Measurements from ENCODE around the gene NR2F2.

Gene NR2F2

DNA sequence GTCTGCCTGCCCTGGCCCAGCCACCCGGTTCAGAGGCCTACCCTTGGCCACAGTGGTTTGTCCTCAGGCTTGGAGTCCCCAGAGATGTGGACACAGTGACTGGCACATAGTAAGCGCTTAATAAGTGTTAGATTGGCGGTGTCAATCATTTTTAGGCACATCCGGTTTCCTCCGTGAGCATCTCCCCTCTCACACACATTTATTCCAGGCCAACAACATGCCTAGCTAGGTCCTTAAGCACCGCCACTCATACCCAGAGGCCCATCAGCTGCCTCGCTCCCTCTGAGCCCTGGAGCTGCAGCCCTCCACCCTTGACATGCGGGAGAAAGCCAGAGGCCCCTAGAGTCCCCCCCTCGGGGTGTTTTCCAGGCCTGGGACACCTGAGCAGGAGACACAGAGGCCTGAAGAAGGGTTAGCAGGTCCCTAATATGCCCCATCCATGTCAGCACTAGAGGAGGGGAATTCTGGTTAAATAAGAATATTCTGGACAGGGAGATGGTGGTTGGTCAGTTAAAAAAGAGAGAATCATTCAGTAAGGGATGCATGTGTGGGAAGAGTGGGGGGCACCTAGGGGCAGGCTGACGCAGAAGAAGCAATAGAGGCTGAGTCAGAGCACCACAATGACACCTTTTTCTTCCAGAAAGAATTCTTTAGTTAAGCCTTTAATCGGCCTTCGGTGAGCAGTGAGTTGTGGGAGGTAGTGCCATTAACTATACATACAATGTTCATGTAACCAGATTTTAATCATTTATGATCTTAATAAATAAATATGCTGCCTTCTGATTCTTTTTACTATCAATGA lies 22.3 kb downstream of the NR2F2 start:
- DNase-seq (ENCODE audit: low read depth) = no peak
- H3K9ac ChIP-seq (ENCODE audit: low read length) = peak overlapping the region; percentile 92
- no peaks in the 10 kb centered on the region for H3K9me3 ChIP-seq (ENCODE audit: control insufficient read depth, low read length)
- H3K4me3 ChIP-seq (ENCODE audit: low read length) = peak overlapping the region; percentile 85
- H3K36me3 ChIP-seq (ENCODE audit: control insufficient read depth, insufficient read depth, low read length, severe bottlenecking) = peaks cover 11% of the 10 kb centered on the region
- no peaks in the 10 kb centered on the region for H3K27me3 ChIP-seq (replicated peaks; ENCODE audit: control insufficient read depth, insufficient read depth, low read length)
- peaks cover 53% of the 10 kb centered on the region for H3K4me1 ChIP-seq (ENCODE audit: control insufficient read depth, insufficient read depth, low read length)

- Histone ChIP-seq H3K27me3 (replicated peaks; ENCODE audit: control insufficient read depth, insufficient read depth, low read length) (no peaks in the 10 kb centered on the region), H3K9ac (ENCODE audit: low read length) (peak overlapping the region; percentile 92), H3K36me3 (ENCODE audit: control insufficient read depth, insufficient read depth, low read length, severe bottlenecking) (peaks cover 10% of the 10 kb centered on the region), H3K4me3 (ENCODE audit: low read length) (peak overlapping the region; percentile 85), H3K9me3 (ENCODE audit: control insufficient read depth, low read length) (no peaks in the 10 kb centered on the region), H3K4me1 (ENCODE audit: control insufficient read depth, insufficient read depth, low read length) (peaks cover 50% of the 10 kb centered on the region)
- DNase-seq (ENCODE audit: low read depth) = no peak
Observed at GRCh38 chr15:96353416-96353929, 23.0 kb downstream of the NR2F2 start.

GRCh38 chr15:96353930-96354730 lies 23.6 kb downstream of the NR2F2 start:
- peak; percentile 79 for DNase-seq (ENCODE audit: low read depth)
- Histone ChIP-seq H3K4me3 (ENCODE audit: low read length) (peak overlapping the region; percentile 85), H3K4me1 (ENCODE audit: control insufficient read depth, insufficient read depth, low read length) (peaks cover 44% of the 10 kb centered on the region), H3K9me3 (ENCODE audit: control insufficient read depth, low read length) (no peaks in the 10 kb centered on the region), H3K36me3 (ENCODE audit: control insufficient read depth, insufficient read depth, low read length, severe bottlenecking) (peaks cover 5% of the 10 kb centered on the region), H3K27me3 (replicated peaks; ENCODE audit: control insufficient read depth, insufficient read depth, low read length) (no peaks in the 10 kb centered on the region), H3K9ac (ENCODE audit: low read length) (peak overlapping the region; percentile 92)

DNA sequence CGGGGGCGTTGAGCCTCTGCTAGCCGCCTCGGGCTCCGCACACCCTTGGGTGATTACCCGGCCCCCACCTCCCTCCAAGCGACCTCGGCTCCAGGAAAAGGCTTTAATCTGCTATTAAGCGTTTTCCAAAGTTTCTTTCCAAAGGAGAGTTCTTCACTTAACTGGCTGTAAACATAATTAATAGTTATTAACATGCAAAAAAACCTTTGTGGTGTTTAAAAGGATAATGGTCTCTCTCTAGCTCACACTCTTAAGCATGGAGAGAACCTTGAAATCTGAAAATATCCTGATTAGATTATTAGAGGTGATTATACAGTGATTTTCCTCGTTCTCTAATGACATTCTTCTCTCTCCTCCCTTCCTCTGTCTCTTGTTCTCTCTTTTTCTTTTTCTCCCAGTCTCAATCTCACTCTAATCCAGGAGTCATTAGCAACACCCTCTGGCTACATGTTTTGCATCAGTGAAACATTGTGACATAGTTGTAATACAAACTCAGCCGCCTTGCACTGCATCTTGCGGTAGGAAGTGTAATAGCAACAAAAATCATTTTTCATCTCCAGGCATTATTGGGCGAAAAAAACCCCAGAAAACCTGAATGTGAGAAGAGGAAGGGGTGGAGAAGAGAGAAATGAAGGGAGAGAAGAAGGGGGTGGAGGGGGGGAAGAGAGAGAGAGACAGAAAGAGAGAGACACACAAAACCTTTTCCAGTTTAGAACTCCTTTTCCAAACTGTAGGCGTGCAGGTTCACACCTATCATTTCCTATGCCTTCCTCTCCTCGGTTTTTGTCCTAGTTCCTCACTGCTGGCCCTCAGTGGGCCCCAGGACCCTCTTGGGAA lies 24.4 kb downstream of the NR2F2 start:
- H3K4me3 ChIP-seq (ENCODE audit: low read length) = peak overlapping the region; percentile 85

GRCh38 chr15:96355568-96356187 lies 25.2 kb downstream of the NR2F2 start:
- Histone ChIP-seq H3K4me1 (ENCODE audit: control insufficient read depth, insufficient read depth, low read length) (peaks cover 40% of the 10 kb centered on the region), H3K9me3 (ENCODE audit: control insufficient read depth, low read length) (no peaks in the 10 kb centered on the region), H3K4me3 (ENCODE audit: low read length) (peak overlapping the region; percentile 85), H3K9ac (ENCODE audit: low read length) (peak overlapping the region; percentile 92), H3K36me3 (ENCODE audit: control insufficient read depth, insufficient read depth, low read length, severe bottlenecking) (peaks cover 5% of the 10 kb centered on the region), H3K27me3 (replicated peaks; ENCODE audit: control insufficient read depth, insufficient read depth, low read length) (no peaks in the 10 kb centered on the region)
- DNase-seq (ENCODE audit: low read depth) = no peak

More for the DNA sequence above, 24.4 kb downstream of the NR2F2 start:
- Histone ChIP-seq H3K27me3 (replicated peaks; ENCODE audit: control insufficient read depth, insufficient read depth, low read length) (no peaks in the 10 kb centered on the region), H3K4me1 (ENCODE audit: control insufficient read depth, insufficient read depth, low read length) (peaks cover 44% of the 10 kb centered on the region), H3K36me3 (ENCODE audit: control insufficient read depth, insufficient read depth, low read length, severe bottlenecking) (peaks cover 5% of the 10 kb centered on the region), H3K9ac (ENCODE audit: low read length) (peak overlapping the region; percentile 92), H3K9me3 (ENCODE audit: control insufficient read depth, low read length) (no peaks in the 10 kb centered on the region)
- peak; percentile 91 for DNase-seq (ENCODE audit: low read depth)

DNA sequence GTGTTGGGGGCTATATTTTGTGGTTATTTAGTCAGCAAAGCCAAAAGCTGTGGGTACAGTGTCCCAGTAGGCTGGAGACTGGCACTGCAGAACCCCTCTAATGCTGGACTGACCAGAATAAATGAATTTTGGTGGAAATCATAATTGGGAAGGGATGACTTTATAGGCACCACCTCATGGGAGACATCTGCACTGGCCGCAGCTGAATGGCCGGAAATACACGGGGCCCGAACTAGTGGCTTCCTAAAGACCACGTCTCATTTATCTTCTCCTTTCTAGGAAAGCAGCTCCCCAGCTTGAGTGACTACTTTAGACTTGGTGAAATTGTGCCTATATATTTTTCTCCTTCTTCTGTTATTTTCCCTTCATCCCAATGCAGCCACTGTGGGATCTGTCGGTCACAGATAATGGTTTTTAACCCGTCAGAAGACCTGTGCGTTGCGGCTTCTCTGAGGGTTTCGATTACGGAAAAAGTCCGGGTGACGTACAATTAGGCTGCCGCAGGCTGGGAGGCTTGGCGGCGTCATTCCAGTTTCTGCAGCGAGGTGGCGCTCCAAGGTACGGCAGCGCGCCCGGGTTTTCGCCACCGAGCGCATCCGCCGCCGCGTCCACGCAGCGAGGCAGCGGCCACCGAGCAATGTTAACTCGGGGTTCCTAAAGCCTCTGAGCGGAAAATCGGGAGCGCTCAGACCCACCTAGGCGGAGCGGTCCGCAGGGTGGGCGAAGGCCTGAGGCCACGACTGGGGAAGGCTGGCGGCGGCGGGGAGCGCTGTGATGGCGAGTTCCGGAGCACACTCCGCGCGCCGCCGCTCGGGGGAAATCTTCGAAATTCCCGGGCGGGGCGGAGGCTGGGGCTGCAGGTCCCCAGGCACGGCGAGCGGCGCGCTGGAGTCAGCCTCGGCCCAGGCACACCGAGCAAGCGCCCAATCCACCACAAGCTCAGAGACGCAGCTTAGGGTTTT lies 26.3 kb downstream of the NR2F2 start:
- Histone ChIP-seq H3K9ac (ENCODE audit: low read length) (peak overlapping the region; percentile 90), H3K36me3 (ENCODE audit: control insufficient read depth, insufficient read depth, low read length, severe bottlenecking) (peaks cover 5% of the 10 kb centered on the region), H3K27me3 (replicated peaks; ENCODE audit: control insufficient read depth, insufficient read depth, low read length) (no peaks in the 10 kb centered on the region), H3K4me1 (ENCODE audit: control insufficient read depth, insufficient read depth, low read length) (peaks cover 40% of the 10 kb centered on the region), H3K9me3 (ENCODE audit: control insufficient read depth, low read length) (no peaks in the 10 kb centered on the region), H3K4me3 (ENCODE audit: low read length) (peak overlapping the region; percentile 83)
- peak; percentile 95 for DNase-seq (ENCODE audit: low read depth)

DNA sequence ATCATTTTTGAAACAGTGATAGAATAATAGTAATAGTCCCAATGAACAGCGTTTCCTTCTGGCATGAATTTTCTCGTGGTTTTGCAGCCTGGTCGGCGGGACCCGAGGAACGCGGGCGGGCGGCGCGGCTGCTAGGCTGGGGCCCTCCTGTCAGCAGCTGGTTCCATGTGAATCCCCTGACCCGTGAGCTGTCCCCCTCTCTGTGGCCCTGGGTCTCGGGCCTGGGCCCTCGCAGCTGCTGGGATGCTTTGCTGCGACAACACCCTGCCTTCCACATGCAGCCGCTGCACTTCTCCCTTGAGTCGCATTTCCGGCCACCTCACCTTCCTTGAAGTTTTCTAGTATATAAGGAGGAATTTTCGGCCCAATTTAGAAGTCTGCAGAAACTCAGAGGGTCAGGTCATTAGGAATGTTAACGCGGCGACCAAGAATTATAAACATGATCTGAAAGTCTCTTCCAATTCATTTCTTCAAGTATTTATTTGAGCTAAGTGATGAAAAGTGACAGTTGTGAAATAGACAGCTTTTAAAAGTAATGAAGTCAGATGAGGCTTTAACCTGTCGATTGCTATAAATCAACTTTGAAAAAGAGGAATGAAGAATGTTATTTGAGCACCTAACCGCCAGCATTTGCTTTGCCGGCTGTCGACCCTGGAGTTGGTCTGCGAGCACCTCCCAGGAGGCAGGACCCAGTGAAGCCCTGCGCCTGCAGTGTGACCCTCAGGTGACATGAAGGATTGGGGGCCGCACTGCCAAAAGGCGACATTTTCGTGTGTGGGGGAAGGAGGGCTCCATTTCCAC lies 27.7 kb downstream of the NR2F2 start:
- Histone ChIP-seq H3K4me3 (ENCODE audit: low read length) (peak overlapping the region; percentile 83), H3K9me3 (ENCODE audit: control insufficient read depth, low read length) (no peaks in the 10 kb centered on the region), H3K27me3 (replicated peaks; ENCODE audit: control insufficient read depth, insufficient read depth, low read length) (no peaks in the 10 kb centered on the region), H3K9ac (ENCODE audit: low read length) (peak overlapping the region; percentile 90), H3K4me1 (ENCODE audit: control insufficient read depth, insufficient read depth, low read length) (peaks cover 32% of the 10 kb centered on the region), H3K36me3 (ENCODE audit: control insufficient read depth, insufficient read depth, low read length, severe bottlenecking) (no peaks in the 10 kb centered on the region)
- no peak for DNase-seq (ENCODE audit: low read depth)

- H3K9me3 ChIP-seq (ENCODE audit: control insufficient read depth, low read length) = no peaks in the 10 kb centered on the region
- peak overlapping the region; percentile 83 for H3K4me3 ChIP-seq (ENCODE audit: low read length)
- peak overlapping the region; percentile 90 for H3K9ac ChIP-seq (ENCODE audit: low read length)
- H3K36me3 ChIP-seq (ENCODE audit: control insufficient read depth, insufficient read depth, low read length, severe bottlenecking) = no peaks in the 10 kb centered on the region
- peaks cover 26% of the 10 kb centered on the region for H3K4me1 ChIP-seq (ENCODE audit: control insufficient read depth, insufficient read depth, low read length)
- no peaks in the 10 kb centered on the region for H3K27me3 ChIP-seq (replicated peaks; ENCODE audit: control insufficient read depth, insufficient read depth, low read length)
- DNase-seq (ENCODE audit: low read depth) = no peak
Observed at GRCh38 chr15:96358821-96359615, 28.5 kb downstream of the NR2F2 start.

Measured in adipocyte (in vitro differentiated cells).